ENCODE data around the gene SIAH2. TPM values are rescaled to one million over a fixed set of nuclear protein-coding genes. Genes with fewer than 3 reads are reported as not detected.

Gene SIAH2
- total RNA-seq, 4 donors from 2014 or later: 21.4 to 42.6 (median 32.9) TPM

DNA sequence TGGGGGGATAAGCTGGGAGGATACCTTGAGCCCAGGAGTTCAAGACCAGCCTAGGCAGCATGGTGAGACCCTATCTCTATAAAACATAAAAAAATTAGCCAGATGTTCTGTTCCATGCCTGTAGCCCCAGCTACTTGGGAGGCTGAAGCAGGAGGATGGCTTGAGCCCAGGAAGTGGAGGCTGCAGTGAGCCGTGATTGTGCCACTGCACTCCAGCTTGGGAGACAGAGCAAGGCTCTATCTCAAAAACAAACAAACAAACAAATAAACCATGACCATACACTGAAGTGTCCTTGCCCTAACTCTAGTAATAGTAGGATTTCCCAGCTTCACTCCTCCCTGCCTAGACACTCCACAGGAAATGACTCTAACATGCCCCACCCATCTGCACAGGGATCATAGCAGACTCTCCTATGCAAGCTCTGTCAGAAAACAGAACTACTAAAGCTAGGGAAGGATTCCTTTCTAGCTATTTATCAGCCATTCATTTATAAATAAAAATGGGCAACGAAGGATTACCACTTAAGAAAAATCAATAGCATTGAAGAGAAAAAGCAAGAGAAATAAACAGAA lies 63.8 kb downstream of the SIAH2 start:
- peaks cover 0 to under 1% (median 0%) of the 10 kb centered on the region in 4 donors for H3K4me1 ChIP-seq
- H3K4me3 ChIP-seq: no peak overlapping the region
- H3K27ac ChIP-seq: no peak overlapping the region
- TF ChIP-seq, protein P1, sequence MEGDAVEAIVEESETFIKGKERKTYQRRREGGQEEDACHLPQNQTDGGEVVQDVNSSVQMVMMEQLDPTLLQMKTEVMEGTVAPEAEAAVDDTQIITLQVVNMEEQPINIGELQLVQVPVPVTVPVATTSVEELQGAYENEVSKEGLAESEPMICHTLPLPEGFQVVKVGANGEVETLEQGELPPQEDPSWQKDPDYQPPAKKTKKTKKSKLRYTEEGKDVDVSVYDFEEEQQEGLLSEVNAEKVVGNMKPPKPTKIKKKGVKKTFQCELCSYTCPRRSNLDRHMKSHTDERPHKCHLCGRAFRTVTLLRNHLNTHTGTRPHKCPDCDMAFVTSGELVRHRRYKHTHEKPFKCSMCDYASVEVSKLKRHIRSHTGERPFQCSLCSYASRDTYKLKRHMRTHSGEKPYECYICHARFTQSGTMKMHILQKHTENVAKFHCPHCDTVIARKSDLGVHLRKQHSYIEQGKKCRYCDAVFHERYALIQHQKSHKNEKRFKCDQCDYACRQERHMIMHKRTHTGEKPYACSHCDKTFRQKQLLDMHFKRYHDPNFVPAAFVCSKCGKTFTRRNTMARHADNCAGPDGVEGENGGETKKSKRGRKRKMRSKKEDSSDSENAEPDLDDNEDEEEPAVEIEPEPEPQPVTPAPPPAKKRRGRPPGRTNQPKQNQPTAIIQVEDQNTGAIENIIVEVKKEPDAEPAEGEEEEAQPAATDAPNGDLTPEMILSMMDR (IDR thresholded peaks at IDR 0.05): no peak
- TF ChIP-seq POLR2A (IDR thresholded peaks at IDR 0.05): no peak
- DNase-seq: no peak
- no peaks in the 10 kb centered on the region for H3K27me3 ChIP-seq
- H3K36me3 ChIP-seq: no peaks in the 10 kb centered on the region
- no peaks in the 10 kb centered on the region for H3K9me3 ChIP-seq

DNA sequence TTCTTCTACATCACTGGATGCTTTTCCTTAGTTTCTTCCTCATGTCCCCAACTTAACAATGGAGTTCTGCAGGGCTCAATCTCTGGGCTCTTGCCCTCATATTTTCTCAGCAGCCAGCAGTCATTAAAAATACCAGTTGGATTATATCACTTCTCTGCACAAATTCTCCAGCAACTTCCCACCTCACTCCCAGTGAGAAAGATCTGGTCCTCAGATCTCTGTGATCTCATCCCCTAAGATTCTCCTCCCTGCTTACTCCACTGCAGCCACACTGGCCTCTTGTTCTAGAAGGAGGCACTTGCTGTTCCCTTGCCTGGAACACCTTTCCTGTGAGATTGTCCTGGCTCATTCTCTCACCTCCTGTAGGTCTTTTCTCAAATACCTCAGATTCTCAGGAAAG lies 65.3 kb downstream of the SIAH2 start:
- Histone ChIP-seq H3K4me3 (no peak overlapping the region), H3K27me3 (no peaks in the 10 kb centered on the region), H3K27ac (no peak overlapping the region), H3K4me1 (no peaks in the 10 kb centered on the region), H3K36me3 (no peaks in the 10 kb centered on the region), H3K9me3 (no peaks in the 10 kb centered on the region)
- no peak for TF ChIP-seq POLR2A (IDR thresholded peaks at IDR 0.05)
- TF ChIP-seq, protein P1 (IDR thresholded peaks at IDR 0.05): no peak
- no peak for DNase-seq

DNA sequence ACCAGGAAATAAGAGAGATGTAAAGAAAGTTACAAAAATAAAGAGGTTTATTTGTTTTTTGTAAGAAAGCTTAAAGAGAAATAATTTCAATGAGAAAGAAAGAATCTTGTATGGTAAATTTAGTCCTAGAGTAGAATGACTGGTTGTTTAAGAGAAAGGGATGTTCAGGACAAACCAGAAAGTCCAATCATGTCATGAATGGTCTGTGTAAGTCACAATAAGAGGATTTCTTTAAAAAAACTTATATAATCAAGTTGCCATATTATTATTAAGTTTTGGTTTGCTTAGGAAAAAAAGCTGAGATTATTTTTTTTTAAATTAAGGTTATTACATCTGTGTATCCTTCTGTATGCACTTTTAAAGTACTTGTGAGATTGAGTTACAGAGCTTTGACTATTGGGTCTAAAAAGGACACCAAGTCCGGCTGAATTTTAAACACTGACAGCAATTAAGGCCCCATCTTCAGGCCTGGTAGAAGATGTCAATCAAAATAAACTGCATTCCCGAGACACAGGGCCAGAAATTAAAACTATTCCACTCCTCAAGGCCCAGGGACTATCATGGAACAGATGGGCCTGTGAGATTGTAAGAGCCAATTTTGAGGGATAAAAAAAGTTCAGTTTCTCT lies 71.4 kb downstream of the SIAH2 start:
- no peak overlapping the region for H3K27ac ChIP-seq

More for the DNA sequence above, 71.4 kb downstream of the SIAH2 start:
- no peaks in the 10 kb centered on the region for H3K27me3 ChIP-seq
- H3K36me3 ChIP-seq: no peaks in the 10 kb centered on the region
- H3K4me1 ChIP-seq: no peaks in the 10 kb centered on the region
- no peak for DNase-seq
- no peak overlapping the region for H3K4me3 ChIP-seq
- TF ChIP-seq POLR2A (IDR thresholded peaks at IDR 0.05): no peak
- TF ChIP-seq, protein P1 (IDR thresholded peaks at IDR 0.05): no peak
- no peaks in the 10 kb centered on the region for H3K9me3 ChIP-seq

Other genes with a start within 250 kb of the SIAH2 start
- 100 to 1,000 TPM; 102 to 136 (median 119) TPM for gene SERP1, start 216.7 kb downstream of the SIAH2 start, total RNA-seq
- gene EIF2A, start 216.4 kb downstream of the SIAH2 start, total RNA-seq: 100 to 1,000 TPM in 2 of 4 donors, 10 to 100 TPM in 2; 83.1 to 201 (median 109) TPM
- 10 to 100 TPM; 30.5 to 97.6 (median 75.4) TPM for gene SELENOT, start 159.8 kb downstream of the SIAH2 start, total RNA-seq
- not detected for gene ERICH6, start 59.2 kb downstream of the SIAH2 start, total RNA-seq
- gene MINDY4B, start 142.3 kb upstream of the SIAH2 start, total RNA-seq: not detected
- not detected for gene CLRN1, start 209.6 kb upstream of the SIAH2 start, total RNA-seq

Measured in Peyer's patch (tissue), 4 donors.